Placental pericyte (primary cell): ENCODE results near the gene MLIP. TPM values are rescaled to one million over a fixed set of nuclear protein-coding genes. Genes with fewer than 3 reads are reported as not detected.

Experiments used
- total RNA-seq: library from RNA; depleted of rRNA; stranded (reverse); fragments of >200 nt; gene quantifications from 2 replicates; pipeline ENCODE4 v1.2.3, GENCODE V29; 2012

Gene MLIP, protein sequence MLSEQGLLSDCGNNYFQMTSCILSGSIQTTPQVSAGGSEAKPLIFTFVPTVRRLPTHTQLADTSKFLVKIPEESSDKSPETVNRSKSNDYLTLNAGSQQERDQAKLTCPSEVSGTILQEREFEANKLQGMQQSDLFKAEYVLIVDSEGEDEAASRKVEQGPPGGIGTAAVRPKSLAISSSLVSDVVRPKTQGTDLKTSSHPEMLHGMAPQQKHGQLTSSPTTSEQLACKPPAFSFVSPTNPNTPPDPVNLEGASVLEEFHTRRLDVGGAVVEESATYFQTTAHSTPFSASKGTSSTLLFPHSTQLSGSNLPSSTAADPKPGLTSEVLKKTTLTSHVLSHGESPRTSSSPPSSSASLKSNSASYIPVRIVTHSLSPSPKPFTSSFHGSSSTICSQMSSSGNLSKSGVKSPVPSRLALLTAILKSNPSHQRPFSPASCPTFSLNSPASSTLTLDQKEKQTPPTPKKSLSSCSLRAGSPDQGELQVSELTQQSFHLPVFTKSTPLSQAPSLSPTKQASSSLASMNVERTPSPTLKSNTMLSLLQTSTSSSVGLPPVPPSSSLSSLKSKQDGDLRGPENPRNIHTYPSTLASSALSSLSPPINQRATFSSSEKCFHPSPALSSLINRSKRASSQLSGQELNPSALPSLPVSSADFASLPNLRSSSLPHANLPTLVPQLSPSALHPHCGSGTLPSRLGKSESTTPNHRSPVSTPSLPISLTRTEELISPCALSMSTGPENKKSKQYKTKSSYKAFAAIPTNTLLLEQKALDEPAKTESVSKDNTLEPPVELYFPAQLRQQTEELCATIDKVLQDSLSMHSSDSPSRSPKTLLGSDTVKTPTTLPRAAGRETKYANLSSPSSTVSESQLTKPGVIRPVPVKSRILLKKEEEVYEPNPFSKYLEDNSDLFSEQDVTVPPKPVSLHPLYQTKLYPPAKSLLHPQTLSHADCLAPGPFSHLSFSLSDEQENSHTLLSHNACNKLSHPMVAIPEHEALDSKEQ
- 0.44 TPM in 1 of 2 replicates, not detected in the other for total RNA-seq

DNA sequence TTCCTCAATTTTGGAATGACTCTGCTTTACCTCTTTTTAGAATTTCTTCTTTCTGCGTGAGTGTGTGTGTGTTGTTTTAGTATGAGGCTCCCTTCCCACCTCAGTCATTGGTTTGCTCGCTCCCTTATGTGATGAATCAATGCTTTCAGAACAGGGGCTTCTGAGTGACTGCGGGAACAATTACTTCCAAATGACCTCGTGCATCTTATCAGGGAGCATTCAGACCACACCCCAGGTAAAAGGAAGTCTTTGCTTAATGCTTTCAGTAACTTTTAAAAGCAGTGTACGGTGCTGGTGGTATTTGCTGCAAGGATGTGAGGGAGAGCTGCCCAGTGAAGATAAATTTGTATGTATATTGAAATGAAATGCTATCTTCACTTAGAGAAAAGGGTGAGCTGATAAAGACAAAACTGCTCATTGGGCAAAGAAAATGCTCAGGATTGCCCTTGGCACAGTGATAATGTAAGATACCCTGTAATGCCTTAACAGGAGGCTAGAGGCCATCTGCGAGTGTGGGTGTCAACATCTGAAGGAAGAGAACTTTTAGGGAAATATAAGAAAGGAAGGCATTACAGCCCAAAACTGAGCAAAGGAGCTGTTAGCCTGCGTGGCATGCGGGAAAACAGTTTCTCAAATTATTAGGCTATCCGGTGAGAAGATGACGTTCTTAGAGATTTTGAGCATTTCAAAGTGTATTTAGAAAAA, at the start of gene MLIP:
Gene MLIP (plus strand): TSS at position 103 of the 705 bp plus-strand sequence. CDS start 37 bp downstream, at position 140.

DNA sequence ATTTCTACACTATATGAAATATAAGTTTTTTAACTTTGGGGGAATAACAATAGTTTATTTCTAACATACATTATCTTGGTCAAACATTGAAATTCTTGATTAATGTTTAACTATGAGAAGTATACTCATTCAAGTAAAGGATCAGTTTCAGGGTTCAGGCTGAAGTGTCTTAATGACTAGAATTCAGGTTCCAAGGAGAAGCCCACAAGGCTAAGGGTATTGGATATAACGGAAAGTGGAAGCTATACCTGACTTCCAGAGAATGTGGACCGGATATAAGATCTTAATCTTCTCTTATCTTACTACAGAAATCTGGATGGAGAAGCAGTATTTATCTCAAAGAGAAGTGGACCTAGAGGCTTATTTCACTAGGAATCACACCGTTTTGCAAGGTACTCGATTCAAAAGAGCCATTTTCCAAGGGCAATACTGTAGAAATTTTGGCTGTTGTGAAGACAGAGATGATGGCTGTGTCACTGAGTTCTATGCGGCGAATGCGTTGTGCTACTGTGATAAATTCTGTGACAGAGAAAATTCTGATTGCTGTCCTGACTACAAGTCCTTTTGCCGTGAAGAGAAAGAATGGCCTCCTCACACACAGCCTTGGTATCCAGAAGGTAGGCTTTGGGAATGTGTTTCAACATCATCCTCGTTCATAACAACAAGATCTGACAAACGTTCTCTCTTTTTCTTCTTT, 197.2 kb downstream of the MLIP start, which contains the start of gene TINAG:
Gene TINAG (plus strand): TSS at position 153 of the 697 bp plus-strand sequence. CDS start 110 bp downstream, at position 263.

Other genes starting within 250 kb of the MLIP start
- gene TINAG, start 197.0 kb downstream of the MLIP start, total RNA-seq: not detected in 2 replicates